Thoracic aorta (tissue), 2 donors: Measurements from ENCODE around the gene DCUN1D3. TPM values are rescaled to one million over a fixed set of nuclear protein-coding genes. Genes with fewer than 3 reads are reported as not detected.
A peak's percentile ranks its signal among the peaks of the same experiment; 100 is the strongest.

Source experiments
- ATAC-seq: fragments of 150-250 bp; one replicate; pipeline ENCODE4 v1.8.0; 2017; ENCODE audit warnings: low read depth; ENCODE audit not compliant: insufficient number of reproducible peaks, low FRiP score
- DNase-seq: peaks from one replicate; pipeline ENCODE4 v3.0.0-alpha.2; 2020; ENCODE audit warnings: low spot score
- H3K27ac ChIP-seq, 2 donors: fragments of 200-600 bp; sonication (generic); 1 replicate in 1 of 2; 2 replicates in 1 of 2; pipeline ENCODE4 v1.5.1; 2016; ENCODE audit warnings: mild to moderate bottlenecking in 2 of 2, moderate library complexity in 2 of 2
- H3K27me3 ChIP-seq: fragments of 200-600 bp; sonication (generic); replicated peaks from 2 replicates; pipeline ENCODE4 v1.6.0; 2016; ENCODE audit warnings: mild to moderate bottlenecking; ENCODE audit not compliant: insufficient read depth
- H3K36me3 ChIP-seq: fragments of 200-600 bp; sonication (generic); one replicate; pipeline ENCODE4 v1.5.1; 2016
- H3K4me1 ChIP-seq, 2 donors: fragments of 200-600 bp; sonication (generic); 1 replicate in 1 of 2; 2 replicates in 1 of 2; pipeline versions ENCODE4 v1.5.1 to v1.6.0; 2016; ENCODE audit warnings: low read depth in 2 of 2, mild to moderate bottlenecking in 1 of 2; ENCODE audit not compliant: control insufficient read depth in 1 of 2
- H3K4me3 ChIP-seq: fragments of 200-600 bp; sonication (generic); 2 replicates; pipeline ENCODE4 v1.5.1; 2016; ENCODE audit warnings: mild to moderate bottlenecking
- H3K9me3 ChIP-seq: fragments of 200-600 bp; sonication (generic); 2 replicates; pipeline ENCODE4 v1.5.1; 2016
- total RNA-seq, 2 donors: library from RNA; depleted of rRNA; stranded (reverse); fragments of >200 nt; gene quantifications; one replicate each; pipeline versions ENCODE4 v1.1.0 to v1.2.3, GENCODE V29; 2016
- TF ChIP-seq, protein P1 (sequence below): fragments of 200-600 bp; sonication (generic); IDR thresholded peaks from one replicate; pipeline ENCODE4 v1.5.1; 2019; ENCODE audit warnings: antibody characterized with exemption

The DCUN1D3 gene
- total RNA-seq, 2 donors from 2014 or later, result 25.3 to 28.0 TPM

DNA sequence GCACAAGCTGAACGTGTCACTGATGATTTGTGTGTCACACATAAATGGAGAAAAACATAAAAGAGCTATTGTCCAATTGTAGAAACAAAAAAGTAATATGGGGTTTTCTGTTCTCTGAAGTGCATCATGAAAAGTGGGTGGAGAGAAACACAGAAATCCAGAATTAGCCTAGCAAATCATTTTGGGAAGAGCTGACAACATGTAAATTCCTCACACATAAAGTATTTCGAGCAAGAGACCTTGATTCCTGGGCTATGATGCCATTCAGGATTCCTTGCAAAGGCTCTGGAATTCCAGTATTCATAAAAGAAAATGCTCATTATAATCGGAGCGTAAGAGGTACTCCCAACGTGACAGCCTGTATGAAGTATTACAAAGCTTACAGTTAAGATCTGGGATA lies 1.1 kb downstream of the DCUN1D3 start:
- no peak for DNase-seq
- Histone ChIP-seq H3K27me3 (no peaks in the 10 kb centered on the region), H3K9me3 (no peaks in the 10 kb centered on the region), H3K36me3 (no peaks in the 10 kb centered on the region), H3K4me1 (peaks cover 35 to 58% of the 10 kb centered on the region in 2 donors), H3K27ac (peak overlapping the region; percentile 95 to 100), H3K4me3 (peak overlapping the region; percentile 85)
- TF ChIP-seq, protein P1, sequence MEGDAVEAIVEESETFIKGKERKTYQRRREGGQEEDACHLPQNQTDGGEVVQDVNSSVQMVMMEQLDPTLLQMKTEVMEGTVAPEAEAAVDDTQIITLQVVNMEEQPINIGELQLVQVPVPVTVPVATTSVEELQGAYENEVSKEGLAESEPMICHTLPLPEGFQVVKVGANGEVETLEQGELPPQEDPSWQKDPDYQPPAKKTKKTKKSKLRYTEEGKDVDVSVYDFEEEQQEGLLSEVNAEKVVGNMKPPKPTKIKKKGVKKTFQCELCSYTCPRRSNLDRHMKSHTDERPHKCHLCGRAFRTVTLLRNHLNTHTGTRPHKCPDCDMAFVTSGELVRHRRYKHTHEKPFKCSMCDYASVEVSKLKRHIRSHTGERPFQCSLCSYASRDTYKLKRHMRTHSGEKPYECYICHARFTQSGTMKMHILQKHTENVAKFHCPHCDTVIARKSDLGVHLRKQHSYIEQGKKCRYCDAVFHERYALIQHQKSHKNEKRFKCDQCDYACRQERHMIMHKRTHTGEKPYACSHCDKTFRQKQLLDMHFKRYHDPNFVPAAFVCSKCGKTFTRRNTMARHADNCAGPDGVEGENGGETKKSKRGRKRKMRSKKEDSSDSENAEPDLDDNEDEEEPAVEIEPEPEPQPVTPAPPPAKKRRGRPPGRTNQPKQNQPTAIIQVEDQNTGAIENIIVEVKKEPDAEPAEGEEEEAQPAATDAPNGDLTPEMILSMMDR, result no peak
- ATAC-seq, result no peak

DNA sequence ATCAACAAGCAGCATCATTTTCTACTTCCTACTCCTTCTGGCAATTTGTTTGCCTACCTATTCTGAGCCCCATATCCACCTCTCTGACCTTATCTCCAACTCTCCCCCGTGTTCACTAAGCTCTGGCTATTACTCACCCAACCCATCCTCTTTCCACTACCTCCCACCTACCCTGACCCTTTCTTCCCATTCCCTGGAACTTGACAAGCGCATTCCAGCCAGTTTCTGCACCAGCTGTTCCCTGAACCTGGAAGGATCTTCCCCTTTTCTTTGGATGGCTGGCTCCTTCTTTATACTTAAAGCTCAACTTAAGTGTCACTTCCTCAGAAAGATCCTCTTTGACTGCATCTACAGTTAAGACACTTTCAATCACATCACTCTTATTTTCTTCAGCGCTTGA lies 2.2 kb downstream of the DCUN1D3 start:
- TF ChIP-seq, protein P1, result no peak
- DNase-seq (no peak), ATAC-seq (no peak)
- H3K27me3 ChIP-seq, result no peaks in the 10 kb centered on the region
- peaks cover 25 to 55% of the 10 kb centered on the region in 2 donors for H3K4me1 ChIP-seq
- H3K9me3 ChIP-seq, result no peaks in the 10 kb centered on the region
- peak overlapping the region in 1 of 2 donors; percentile 95 for H3K27ac ChIP-seq
- no peaks in the 10 kb centered on the region for H3K36me3 ChIP-seq
- H3K4me3 ChIP-seq, result peak overlapping the region; percentile 85

DNA sequence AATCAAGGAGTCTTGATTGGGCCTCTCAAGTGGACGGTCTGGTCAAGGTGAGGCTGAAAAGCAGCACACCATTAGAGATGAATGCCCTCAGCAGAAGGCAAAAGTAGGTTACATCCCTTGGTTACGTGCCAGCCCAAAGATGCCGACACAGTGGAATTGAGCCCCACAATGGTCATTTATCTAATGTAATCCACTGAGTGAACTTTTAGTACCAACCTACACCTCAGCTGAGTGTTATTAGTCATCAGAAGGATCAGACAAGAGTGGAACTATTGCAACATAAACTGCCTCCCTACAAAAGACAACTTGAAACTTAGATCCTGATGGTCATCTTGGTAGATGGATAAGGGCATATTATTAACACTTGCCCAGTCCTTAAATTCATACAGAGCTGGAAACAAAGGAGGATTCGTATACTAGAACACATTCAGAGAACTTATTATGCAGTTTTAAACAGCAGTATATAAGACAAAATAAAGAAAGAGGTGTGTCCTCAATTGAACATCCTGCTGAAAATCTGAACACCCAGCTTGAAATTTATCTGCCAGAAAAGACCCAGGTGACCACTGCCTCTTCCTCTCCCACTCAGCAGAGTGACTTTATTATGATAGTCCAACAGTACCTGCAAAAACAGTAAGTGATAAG lies 2.8 kb downstream of the DCUN1D3 start:
- ATAC-seq (no peak), DNase-seq (no peak)
- H3K36me3 ChIP-seq, result no peaks in the 10 kb centered on the region
- peaks cover 20 to 49% of the 10 kb centered on the region in 2 donors for H3K4me1 ChIP-seq
- TF ChIP-seq, protein P1, result no peak
- H3K27ac ChIP-seq, result no peak overlapping the region
- H3K27me3 ChIP-seq, result no peaks in the 10 kb centered on the region
- no peaks in the 10 kb centered on the region for H3K9me3 ChIP-seq
- H3K4me3 ChIP-seq, result peak overlapping the region; percentile 85

DNA sequence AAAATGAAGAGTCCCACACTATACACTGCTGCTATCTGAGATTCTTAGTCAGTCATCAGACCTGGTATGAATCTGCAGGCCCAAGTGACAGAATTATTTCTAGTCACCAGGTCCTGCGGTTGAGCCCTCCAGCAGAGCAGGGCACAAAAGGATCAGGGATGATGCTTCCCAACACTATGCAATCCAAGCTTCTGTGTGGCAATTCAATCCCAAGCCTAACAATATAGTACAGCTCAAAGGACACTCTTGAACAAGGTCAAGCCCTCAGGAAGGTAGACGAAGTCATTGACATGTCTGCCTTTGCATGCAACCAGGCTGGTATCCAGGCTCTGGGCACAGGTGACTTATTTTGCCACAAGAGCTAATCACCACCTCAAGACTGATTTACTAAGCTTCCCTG lies 5.8 kb downstream of the DCUN1D3 start:
- Histone ChIP-seq H3K36me3 (peaks cover 5% of the 10 kb centered on the region), H3K27me3 (no peaks in the 10 kb centered on the region), H3K4me3 (no peak overlapping the region), H3K4me1 (peaks cover 13 to 52% of the 10 kb centered on the region in 2 donors), H3K27ac (no peak overlapping the region), H3K9me3 (no peaks in the 10 kb centered on the region)
- no peak for DNase-seq
- no peak for ATAC-seq
- TF ChIP-seq, protein P1, result no peak

DNA sequence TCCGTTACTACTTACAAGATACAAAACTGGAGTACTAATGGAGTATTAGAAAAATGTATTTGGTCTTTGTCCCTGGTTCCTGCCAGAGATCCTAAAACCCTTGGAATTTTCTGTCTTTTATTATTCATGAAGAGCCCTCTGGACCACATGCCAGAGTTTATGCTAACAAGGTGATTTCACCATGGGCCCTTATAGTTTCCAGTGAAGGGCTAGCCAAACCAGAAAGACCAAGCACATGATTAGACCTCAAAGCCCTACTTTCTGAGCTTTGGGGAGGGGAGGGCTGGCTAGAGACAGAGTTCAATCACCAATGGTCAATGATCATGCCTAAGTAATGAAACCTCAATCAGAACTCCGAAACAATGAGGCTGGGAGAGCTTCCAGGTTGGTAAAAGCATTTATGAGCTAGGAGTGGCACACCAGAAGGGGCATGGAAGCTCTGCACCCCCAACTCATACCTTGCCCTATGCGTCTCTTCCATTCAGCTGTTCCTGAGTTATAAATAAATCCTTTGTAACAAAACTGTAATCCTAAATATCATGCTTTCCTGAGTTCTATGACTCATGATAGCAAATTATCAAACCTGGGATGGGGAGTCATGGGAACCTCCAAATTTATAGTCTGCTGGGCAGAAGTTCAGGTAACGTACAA lies 10.4 kb downstream of the DCUN1D3 start:
- Histone ChIP-seq H3K9me3 (no peaks in the 10 kb centered on the region), H3K27ac (no peak overlapping the region), H3K4me3 (no peak overlapping the region), H3K4me1 (peaks cover 0 to 32% of the 10 kb centered on the region in 2 donors), H3K36me3 (peaks cover 5% of the 10 kb centered on the region), H3K27me3 (no peaks in the 10 kb centered on the region)
- TF ChIP-seq, protein P1, result no peak
- no peak for DNase-seq
- ATAC-seq, result no peak
